ENCODE data around the gene GXYLT2. TPM values are rescaled to one million over a fixed set of nuclear protein-coding genes. Genes with fewer than 3 reads are reported as not detected.

The GXYLT2 gene
- total and polyA plus RNA-seq, 8 donors = 0.40 to 27.0 (median 1.4) TPM

GRCh38 chr3:72964633-72965032, 76.8 kb downstream of the GXYLT2 start:
- H3K4me3 ChIP-seq = no peak overlapping the region
- intact Hi-C loops (cut with DNase I; ENCODE audit: low total_unique reads) = no loop called here
- DNase-seq = no peak
- no peaks in the 10 kb centered on the region for H3K27me3 ChIP-seq
- no peaks in the 10 kb centered on the region for H3K9me3 ChIP-seq
- H3K4me1 ChIP-seq = peaks cover 0 to 10% (median 4%) of the 10 kb centered on the region in 4 donors
- H3K27ac ChIP-seq = no peak overlapping the region
- no peak for TF ChIP-seq POLR2AphosphoS5 (IDR thresholded peaks at IDR 0.05)
- TF ChIP-seq POLR2A (IDR thresholded peaks at IDR 0.05) = no peak
- no peak for TF ChIP-seq CTCF (IDR thresholded peaks at IDR 0.05)
- TF ChIP-seq EP300 (IDR thresholded peaks at IDR 0.05) = no peak
- peaks cover 0 to 6% (median 2%) of the 10 kb centered on the region in 4 donors for H3K36me3 ChIP-seq

- Histone ChIP-seq H3K27me3 (no peaks in the 10 kb centered on the region), H3K36me3 (peaks cover 0 to 6% (median 2%) of the 10 kb centered on the region in 4 donors), H3K4me1 (peaks cover 0 to 7% (median under 1%) of the 10 kb centered on the region in 4 donors), H3K4me3 (no peak overlapping the region), H3K27ac (no peak overlapping the region), H3K9me3 (no peaks in the 10 kb centered on the region)
- TF ChIP-seq CTCF (IDR thresholded peaks at IDR 0.05) (no peak), EP300 (IDR thresholded peaks at IDR 0.05) (no peak), POLR2A (IDR thresholded peaks at IDR 0.05) (no peak), POLR2AphosphoS5 (IDR thresholded peaks at IDR 0.05) (no peak)
- intact Hi-C loops (cut with DNase I; ENCODE audit: low total_unique reads) = no loop called here
- 34 to 73% (median 45%) methylated on average over 1 of the region's 1 CpG for WGBS, 5 donors
- DNase-seq = peak in 1 of 2 donors; percentile 26
Measured at GRCh38 chr3:72968266-72968664, 80.4 kb downstream of the GXYLT2 start.

- Histone ChIP-seq H3K9me3 (no peaks in the 10 kb centered on the region), H3K36me3 (peaks cover 0 to 6% (median 2%) of the 10 kb centered on the region in 4 donors), H3K27ac (no peak overlapping the region), H3K4me3 (no peak overlapping the region), H3K27me3 (no peaks in the 10 kb centered on the region), H3K4me1 (peaks cover 0 to 13% (median 5%) of the 10 kb centered on the region in 4 donors)
- intact Hi-C loops (cut with DNase I; ENCODE audit: low total_unique reads) = no loop called here
- DNase-seq = no peak
- TF ChIP-seq POLR2A (IDR thresholded peaks at IDR 0.05) = no peak
- no peak for TF ChIP-seq CTCF (IDR thresholded peaks at IDR 0.05)
- TF ChIP-seq EP300 (IDR thresholded peaks at IDR 0.05) = no peak
- no peak for TF ChIP-seq POLR2AphosphoS5 (IDR thresholded peaks at IDR 0.05)
- WGBS, 5 donors = 90 to 98% (median 95%) methylated on average over 3 of the region's 3 CpGs
Measured at GRCh38 chr3:72969766-72970165, 81.9 kb downstream of the GXYLT2 start.

- TF ChIP-seq POLR2A (IDR thresholded peaks at IDR 0.05) (no peak), EP300 (IDR thresholded peaks at IDR 0.05) (no peak), CTCF (IDR thresholded peaks at IDR 0.05) (no peak), POLR2AphosphoS5 (IDR thresholded peaks at IDR 0.05) (no peak)
- no peak for DNase-seq
- Histone ChIP-seq H3K27ac (no peak overlapping the region), H3K36me3 (peaks cover 0 to 6% (median 2%) of the 10 kb centered on the region in 4 donors), H3K4me1 (peaks cover 0 to 13% (median 5%) of the 10 kb centered on the region in 4 donors), H3K4me3 (no peak overlapping the region), H3K9me3 (no peaks in the 10 kb centered on the region), H3K27me3 (no peaks in the 10 kb centered on the region)
- intact Hi-C loops (cut with DNase I; ENCODE audit: low total_unique reads) = no loop called here
- WGBS, 5 donors = 50 to 88% (median 66%) methylated on average over 2 of the region's 2 CpGs
Measured at GRCh38 chr3:72970942-72971341, 83.1 kb downstream of the GXYLT2 start.

Data from stomach (tissue), 9 donors.